Endometrial microvascular endothelial cells (primary cell): ENCODE results near the gene NPPB. TPM values are rescaled to one million over a fixed set of nuclear protein-coding genes. Genes with fewer than 3 reads are reported as not detected.

Experiments
- total RNA-seq: library from RNA; depleted of rRNA; stranded (reverse); fragments of >200 nt; gene quantifications from one replicate; pipeline ENCODE4 v1.2.3, GENCODE V29; 2015; ENCODE audit errors: inconsistent ontology term

The NPPB gene
- total RNA-seq, 1 donor from 2014 or later: not detected

Other genes starting within 250 kb of the NPPB start
- not detected for gene FBXO2, start 204.5 kb downstream of the NPPB start, total RNA-seq
- 8.5 TPM for gene FBXO44, start 204.1 kb downstream of the NPPB start, total RNA-seq
- gene FBXO6, start 194.7 kb downstream of the NPPB start, total RNA-seq: 3.8 TPM
- gene MAD2L2, start 177.8 kb downstream of the NPPB start, total RNA-seq: 43.9 TPM
- not detected for gene DRAXIN, start 167.2 kb downstream of the NPPB start, total RNA-seq
- 79.3 TPM for gene AGTRAP, start 122.8 kb downstream of the NPPB start, total RNA-seq
- not detected for gene C1orf167, start 96.8 kb downstream of the NPPB start, total RNA-seq
- gene MTHFR, start 53.0 kb downstream of the NPPB start, total RNA-seq: 19.0 TPM
- 4.5 TPM for gene CLCN6, start 52.8 kb downstream of the NPPB start, total RNA-seq
- gene NPPA, start 11.2 kb downstream of the NPPB start, total RNA-seq: not detected
- gene KIAA2013, start 67.5 kb upstream of the NPPB start, total RNA-seq: 113 TPM
- gene PLOD1, start 75.8 kb upstream of the NPPB start, total RNA-seq: 394 TPM
- gene MFN2, start 121.5 kb upstream of the NPPB start, total RNA-seq: 142 TPM
- 50.9 TPM for gene MIIP, start 160.6 kb upstream of the NPPB start, total RNA-seq
- gene TNFRSF8, start 204.4 kb upstream of the NPPB start, total RNA-seq: not detected